IMR-90 (cell line): ENCODE results near the gene DRC7. TPM values are rescaled to one million over a fixed set of nuclear protein-coding genes. Genes with fewer than 3 reads are reported as not detected.

Source experiments
- ATAC-seq: fragments of 200-7000 bp; cut with Tn5 transposase; 2 replicates; pipeline ENCODE4 v1.9.1; 2020; ENCODE audit warnings: low read depth, mild to moderate bottlenecking, moderate library complexity
- BruUV-seq: library from RNA; stranded (reverse); fragments of 400-500 nt; replicated peaks from 2 replicates; lab custom pipeline; 2021; lab: Mats Ljungman, UMichigan
- CTCF ChIA-PET: fragments of 300-600 bp; formaldehyde crosslinking; extraction: SDS; loops from one replicate; lab custom pipeline; 2021; ENCODE audit warnings: antibody characterized with exemption; lab: Yijun Ruan, JAX
- POLR2A ChIA-PET: fragments of 300-600 bp; sonication (Branson Sonifier 250); formaldehyde crosslinking; loops from one replicate; lab custom pipeline; 2022; ENCODE audit warnings: antibody characterized with exemption; ENCODE audit not compliant: unreplicated experiment; lab: Charles Lee
- DNase-seq: peaks from one replicate; pipeline ENCODE4 v3.0.0; 2013
- H2AFZ ChIP-seq: replicated peaks from 2 replicates; pipeline ENCODE3; 2013; ENCODE audit warnings: low read length, mild to moderate bottlenecking; ENCODE audit not compliant: poor library complexity
- H2AK5ac ChIP-seq: 2 replicates; pipeline ENCODE4 v1.6.1; 2013; ENCODE audit warnings: low read depth, low read length, inconsistent platforms
- H2AK9ac ChIP-seq: replicated peaks from 2 replicates; pipeline ENCODE3; 2013; ENCODE audit warnings: mild to moderate bottlenecking, low read depth, low read length, moderate library complexity; ENCODE audit not compliant: poor library complexity
- H2BK120ac ChIP-seq: 2 replicates; pipeline ENCODE4 v1.6.1; 2013; ENCODE audit warnings: low read depth, low read length, inconsistent platforms
- H2BK15ac ChIP-seq: 3 replicates; pipeline ENCODE4 v1.6.1; 2013; ENCODE audit warnings: low read depth, low read length, inconsistent platforms
- H2BK20ac ChIP-seq: 2 replicates; pipeline ENCODE4 v1.6.1; 2013; ENCODE audit warnings: low read depth, mild to moderate bottlenecking, inconsistent platforms, low read length, moderate library complexity
- H2BK5ac ChIP-seq: 2 replicates; pipeline ENCODE4 v1.6.1; 2013; ENCODE audit warnings: mild to moderate bottlenecking, low read depth, low read length, inconsistent platforms; ENCODE audit not compliant: poor library complexity, severe bottlenecking
- H3K14ac ChIP-seq: replicated peaks from 2 replicates; pipeline ENCODE4 v1.6.1; 2013; ENCODE audit warnings: low read depth, low read length, inconsistent platforms
- H3K18ac ChIP-seq: 2 replicates; pipeline ENCODE4 v1.6.1; 2013; ENCODE audit warnings: low read depth, low read length, control low read depth
- H3K23ac ChIP-seq: 2 replicates; pipeline ENCODE4 v1.6.1; 2013; ENCODE audit warnings: low read depth, low read length, inconsistent platforms
- H3K27ac ChIP-seq: 2 replicates; pipeline ENCODE4 v1.5.1; 2013; ENCODE audit warnings: mild to moderate bottlenecking, control low read depth, low read length; ENCODE audit not compliant: insufficient read depth
- H3K27me3 ChIP-seq: 2 replicates; pipeline ENCODE4 v1.6.1; 2013; ENCODE audit warnings: low read length; ENCODE audit not compliant: control insufficient read depth, insufficient read depth
- H3K36me3 ChIP-seq: 2 replicates; pipeline ENCODE4 v1.6.1; 2013; ENCODE audit warnings: low read length, mixed read lengths; ENCODE audit not compliant: control insufficient read depth, insufficient read depth
- H3K4ac ChIP-seq: 2 replicates; pipeline ENCODE4 v1.6.1; 2013; ENCODE audit warnings: low read depth, low read length, inconsistent platforms
- H3K4me1 ChIP-seq: 2 replicates; pipeline ENCODE4 v1.6.1; 2013; ENCODE audit warnings: low read length, mixed read lengths; ENCODE audit not compliant: control insufficient read depth, insufficient read depth
- H3K4me2 ChIP-seq: 2 replicates; pipeline ENCODE4 v1.6.1; 2013; ENCODE audit warnings: low read depth, mild to moderate bottlenecking, control low read depth, low read length, moderate library complexity
- H3K4me3 ChIP-seq: 2 replicates; pipeline ENCODE4 v1.5.1; 2013; ENCODE audit warnings: low read depth, mild to moderate bottlenecking, control low read depth, low read length, moderate library complexity; ENCODE audit not compliant: insufficient read depth
- H3K56ac ChIP-seq: 2 replicates; pipeline ENCODE4 v1.6.1; 2013; ENCODE audit warnings: low read length, inconsistent platforms; ENCODE audit not compliant: insufficient read depth; ENCODE audit errors: extremely low read depth
- H3K79me1 ChIP-seq, 2 experiments: 2 replicates each; pipeline ENCODE4 v1.6.1; 2013; ENCODE audit warnings: low read length in 2 of 2, inconsistent platforms in 1 of 2, low read depth in 1 of 2
- H3K9ac ChIP-seq: 2 replicates; pipeline ENCODE4 v1.6.1; 2013; ENCODE audit warnings: low read depth, low read length, control low read depth
- H3K9me1 ChIP-seq: 2 replicates; pipeline ENCODE4 v1.6.1; 2013; ENCODE audit warnings: low read length, inconsistent platforms; ENCODE audit not compliant: insufficient read depth
- H3K9me3 ChIP-seq: 2 replicates; pipeline ENCODE4 v1.6.1; 2013; ENCODE audit warnings: low read length; ENCODE audit not compliant: control insufficient read depth, insufficient read depth
- H4K20me1 ChIP-seq: 2 replicates; pipeline ENCODE4 v1.6.1; 2013; ENCODE audit warnings: low read length, inconsistent platforms; ENCODE audit not compliant: insufficient read depth
- H4K5ac ChIP-seq: 2 replicates; pipeline ENCODE4 v1.6.1; 2013; ENCODE audit warnings: mild to moderate bottlenecking, low read depth, low read length, control low read depth
- H4K8ac ChIP-seq, 2 experiments: 2 replicates each; pipeline ENCODE4 v1.6.1; 2013; ENCODE audit warnings: low read depth in 2 of 2, low read length in 2 of 2, control low read depth in 1 of 2, inconsistent platforms in 1 of 2
- H4K91ac ChIP-seq: 2 replicates; pipeline ENCODE4 v1.6.1; 2013; ENCODE audit warnings: low read depth, low read length, inconsistent platforms; ENCODE audit not compliant: insufficient read depth
- BHLHE40 ChIP-seq: fragments of 150-350 bp; IDR thresholded peaks from 2 replicates; pipeline ENCODE4 v1.6.1; 2016; ENCODE audit warnings: mild to moderate bottlenecking, low read depth, low read length
- CEBPB ChIP-seq: IDR thresholded peaks from 2 replicates; pipeline ENCODE4 v1.6.1; 2012; ENCODE audit warnings: low read depth, low read length, improper control_type of control experiment
- CHD1 ChIP-seq: IDR thresholded peaks from 2 replicates; pipeline ENCODE4 v1.6.1; 2012; ENCODE audit warnings: low read depth, low read length, improper control_type of control experiment
- FOS ChIP-seq: fragments of 150-350 bp; IDR thresholded peaks from 2 replicates; pipeline ENCODE4 v1.6.1; 2016; ENCODE audit warnings: low read depth, low read length
- MAFK ChIP-seq: IDR thresholded peaks from 2 replicates; pipeline ENCODE4 v1.6.1; 2012; ENCODE audit warnings: low read depth, low read length, improper control_type of control experiment
- MAZ ChIP-seq: IDR thresholded peaks from 2 replicates; pipeline ENCODE4 v1.6.1; 2012; ENCODE audit warnings: low read depth, mild to moderate bottlenecking, low read length, improper control_type of control experiment, moderate library complexity, borderline replicate concordance
- MXI1 ChIP-seq: IDR thresholded peaks from 2 replicates; pipeline ENCODE4 v1.6.1; 2012; ENCODE audit warnings: low read depth, mild to moderate bottlenecking, low read length, moderate library complexity, borderline replicate concordance
- NFE2L2 ChIP-seq: fragments of 150-350 bp; IDR thresholded peaks from 2 replicates; pipeline ENCODE4 v1.6.1; 2016; ENCODE audit warnings: low read depth, mild to moderate bottlenecking, low read length
- POLR2A ChIP-seq: IDR thresholded peaks from 2 replicates; pipeline ENCODE4 v1.6.1; 2012; ENCODE audit warnings: mild to moderate bottlenecking, low read depth, low read length
- RCOR1 ChIP-seq: IDR thresholded peaks from 2 replicates; pipeline ENCODE4 v1.6.1; 2012; ENCODE audit warnings: mild to moderate bottlenecking, low read length, improper control_type of control experiment; ENCODE audit not compliant: insufficient replicate concordance
- RFX5 ChIP-seq: IDR thresholded peaks from 2 replicates; pipeline ENCODE4 v1.8.0; 2012; ENCODE audit warnings: low read depth, mild to moderate bottlenecking, low read length, moderate library complexity
- SMC3 ChIP-seq: fragments of 150-350 bp; IDR thresholded peaks from 2 replicates; pipeline ENCODE4 v1.6.1; 2016; ENCODE audit warnings: low read depth, mild to moderate bottlenecking, antibody characterized with exemption, low read length, moderate library complexity
- WGBS, 2 experiments: methylation state at CpG; one replicate each; pipeline versions ENCODE4 v1.1.5 to v1.1.7; 2013; ENCODE audit warnings: missing lambda C conversion rate in 2 of 2; ENCODE audit not compliant: insufficient read length in 1 of 2; ENCODE audit errors: extremely low coverage in 2 of 2; 5-methylcytosine and 5-hydroxymethylcytosine counted together
- dilution Hi-C: fragments of 300-500 bp; cut with HindIII; formaldehyde crosslinking; loops from one replicate; pipeline ENCODE4 v1.14.3; 2018; ENCODE audit warnings: low sequenced_read_pairs; ENCODE audit not compliant: unreplicated experiment
- in situ Hi-C: fragments of 300-500 bp; cut with MboI; formaldehyde crosslinking; loops from 3 replicates; pipeline ENCODE4 v1.14.3; 2019; ENCODE audit warnings: low sequenced_read_pairs, inconsistent platforms, mixed read lengths
- intact Hi-C: fragments of 100-400 bp; cut with micrococcal nuclease; formaldehyde crosslinking; loops from 2 replicates; pipeline ENCODE4 v1.10.0; 2022
- polyA plus RNA-seq, 3 experiments: library from polyadenylated mRNA; depleted of rRNA; stranded (reverse); fragments of >200 nt; gene quantifications; 2 replicates each; pipeline ENCODE4 v1.2.3, GENCODE V29; 2012; ENCODE audit warnings: low replicate concordance in 1 of 3
- total RNA-seq: library from RNA; depleted of rRNA; stranded (reverse); fragments of >200 nt; gene quantifications from 2 replicates; pipeline ENCODE4 v1.2.3, GENCODE V29; 2012
- TF ChIP-seq, protein P1 (sequence below): conservative IDR thresholded peaks from 2 replicates; pipeline ENCODE4 v1.5.1; 2012; ENCODE audit warnings: mild to moderate bottlenecking, low read depth, low read length, improper control_type of control experiment
- TF ChIP-seq, protein P2 (sequence below): fragments of 150-350 bp; IDR thresholded peaks from 2 replicates; pipeline ENCODE4 v1.6.1; 2017; ENCODE audit warnings: mild to moderate bottlenecking, antibody characterized with exemption, low read length, low read depth

The DRC7 gene
- total and polyA plus RNA-seq, 2 of the 4 experiments (the other 2 are of a cell fraction), result not detected

DNA sequence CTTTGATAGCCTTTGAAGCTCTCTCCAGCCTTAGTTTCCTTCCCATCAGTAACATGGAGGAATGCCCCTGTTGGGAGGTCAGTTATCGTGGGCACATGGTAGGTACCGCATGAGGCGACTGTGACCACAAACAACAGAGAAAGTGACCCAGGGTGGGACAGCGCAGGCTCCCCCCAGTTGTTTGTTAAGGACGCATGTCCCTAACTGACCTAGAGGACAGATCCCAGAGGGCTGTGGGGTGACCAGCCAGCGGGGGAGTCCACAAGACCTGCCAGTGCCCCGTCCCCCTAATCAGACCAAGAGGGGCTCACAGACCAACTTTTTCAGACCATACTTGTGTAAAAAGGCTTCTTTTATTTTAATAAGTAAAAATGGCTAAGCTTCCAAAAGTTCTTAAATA lies 63.3 kb downstream of the DRC7 start:
- H3K4me3 ChIP-seq, result no peak overlapping the region
- 0 out of 2 replicates have a peak, but pooled peaks cover 2% of the 10 kb centered on the region for H3K4me1 ChIP-seq
- BruUV-seq, result no TSS peak
- TF ChIP-seq RFX5 (no peak), MAFK (no peak), SMC3 (no peak), NFE2L2 (no peak), RCOR1 (no peak), BHLHE40 (no peak), POLR2A (no peak), MAZ (no peak), FOS (no peak), CEBPB (no peak), MXI1 (no peak), CHD1 (no peak)
- TF ChIP-seq, protein P1, sequence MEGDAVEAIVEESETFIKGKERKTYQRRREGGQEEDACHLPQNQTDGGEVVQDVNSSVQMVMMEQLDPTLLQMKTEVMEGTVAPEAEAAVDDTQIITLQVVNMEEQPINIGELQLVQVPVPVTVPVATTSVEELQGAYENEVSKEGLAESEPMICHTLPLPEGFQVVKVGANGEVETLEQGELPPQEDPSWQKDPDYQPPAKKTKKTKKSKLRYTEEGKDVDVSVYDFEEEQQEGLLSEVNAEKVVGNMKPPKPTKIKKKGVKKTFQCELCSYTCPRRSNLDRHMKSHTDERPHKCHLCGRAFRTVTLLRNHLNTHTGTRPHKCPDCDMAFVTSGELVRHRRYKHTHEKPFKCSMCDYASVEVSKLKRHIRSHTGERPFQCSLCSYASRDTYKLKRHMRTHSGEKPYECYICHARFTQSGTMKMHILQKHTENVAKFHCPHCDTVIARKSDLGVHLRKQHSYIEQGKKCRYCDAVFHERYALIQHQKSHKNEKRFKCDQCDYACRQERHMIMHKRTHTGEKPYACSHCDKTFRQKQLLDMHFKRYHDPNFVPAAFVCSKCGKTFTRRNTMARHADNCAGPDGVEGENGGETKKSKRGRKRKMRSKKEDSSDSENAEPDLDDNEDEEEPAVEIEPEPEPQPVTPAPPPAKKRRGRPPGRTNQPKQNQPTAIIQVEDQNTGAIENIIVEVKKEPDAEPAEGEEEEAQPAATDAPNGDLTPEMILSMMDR, result no peak
- TF ChIP-seq, protein P2, sequence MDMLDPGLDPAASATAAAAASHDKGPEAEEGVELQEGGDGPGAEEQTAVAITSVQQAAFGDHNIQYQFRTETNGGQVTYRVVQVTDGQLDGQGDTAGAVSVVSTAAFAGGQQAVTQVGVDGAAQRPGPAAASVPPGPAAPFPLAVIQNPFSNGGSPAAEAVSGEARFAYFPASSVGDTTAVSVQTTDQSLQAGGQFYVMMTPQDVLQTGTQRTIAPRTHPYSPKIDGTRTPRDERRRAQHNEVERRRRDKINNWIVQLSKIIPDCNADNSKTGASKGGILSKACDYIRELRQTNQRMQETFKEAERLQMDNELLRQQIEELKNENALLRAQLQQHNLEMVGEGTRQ, result no peak
- ATAC-seq, result no peak
- no peak overlapping the region for H2AK9ac ChIP-seq
- H3K27ac ChIP-seq, result no peak overlapping the region
- H3K9me1 ChIP-seq, result no peaks in the 10 kb centered on the region
- no peak overlapping the region for H2BK20ac ChIP-seq
- no peaks in the 10 kb centered on the region for H3K27me3 ChIP-seq
- H3K9me3 ChIP-seq, result no peaks in the 10 kb centered on the region
- DNase-seq, result no peak
- H3K56ac ChIP-seq, result no peak overlapping the region
- no peak overlapping the region for H3K4me2 ChIP-seq
- H2BK5ac ChIP-seq, result no peak overlapping the region
- H3K79me1 ChIP-seq, result peaks cover 0 to under 1% of the 10 kb centered on the region in 2 experiments; a peak in 1 of 4 replicates
- no peak overlapping the region for H3K18ac ChIP-seq
- no peak overlapping the region for H2BK15ac ChIP-seq
- dilution Hi-C loops, result no loop called here
- ChIA-PET POLR2A (no interaction called here), CTCF (interaction anchor here (0.6 to 2.3 kb wide), 3 partner anchors 46 to 106 kb away, joined by 3 to 12 read pairs (median 3); no protein-coding TSS in a partner anchor)
- H3K36me3 ChIP-seq, result peaks cover 53% of the 10 kb centered on the region
- no peak overlapping the region for H2AFZ ChIP-seq
- in situ Hi-C loops, result loop anchor here (10.0 kb wide), 2 partner anchors 107 to 247 kb away; partner anchors contain the start of genes USB1 and ZNF319
- no peak overlapping the region for H4K5ac ChIP-seq
- no CpG with 5 or more reads among the region's 7 CpGs for WGBS, 2 experiments
- H3K4ac ChIP-seq, result no peak overlapping the region
- no peak overlapping the region for H3K9ac ChIP-seq
- H2AK5ac ChIP-seq, result no peak overlapping the region
- intact Hi-C loops, result loop anchor here (1.0 kb wide), 3 partner anchors 105 to 243 kb away; partner anchors contain the start of gene USB1
- H2BK120ac ChIP-seq, result no peak overlapping the region
- no peak overlapping the region for H3K14ac ChIP-seq
- no peaks in the 10 kb centered on the region; the same call in 1 of the 2 replicates for H4K20me1 ChIP-seq
- no peak overlapping the region for H4K8ac ChIP-seq
- H3K23ac ChIP-seq, result no peak overlapping the region
- no peak overlapping the region for H4K91ac ChIP-seq
